Liver (tissue), 9 donors: ENCODE results near the gene ZNF710. TPM values are rescaled to one million over a fixed set of nuclear protein-coding genes. Genes with fewer than 3 reads are reported as not detected.
A peak's percentile ranks its signal among the peaks of the same experiment; 100 is the strongest.

ENCODE experiments used
- DNase-seq: peaks from one replicate; pipeline ENCODE4 v3.0.0-alpha.2; 2017; ENCODE audit warnings: low spot score
- H3K27ac ChIP-seq, 2 donors: one replicate each; pipeline ENCODE4 v1.7.0; 2013; ENCODE audit warnings: inconsistent platforms in 2 of 2, low read length in 2 of 2, control low read depth in 1 of 2, low read depth in 1 of 2, mild to moderate bottlenecking in 1 of 2
- H3K27me3 ChIP-seq, 4 donors: one replicate each; pipeline versions ENCODE4 v1.6.1 to v1.7.0; 2013; ENCODE audit warnings: low read length in 3 of 4, inconsistent platforms in 1 of 4, mild to moderate bottlenecking in 1 of 4, moderate library complexity in 1 of 4; ENCODE audit not compliant: control insufficient read depth in 4 of 4, insufficient read depth in 4 of 4
- H3K36me3 ChIP-seq, 4 donors: one replicate each; pipeline versions ENCODE4 v1.6.1 to v1.7.0; 2013; ENCODE audit warnings: low read length in 3 of 4, mild to moderate bottlenecking in 3 of 4, low read depth in 1 of 4, moderate library complexity in 1 of 4; ENCODE audit not compliant: control insufficient read depth in 4 of 4, insufficient read depth in 3 of 4
- H3K4me1 ChIP-seq, 4 donors: one replicate each; pipeline versions ENCODE4 v1.6.1 to v1.7.0; 2013; ENCODE audit warnings: low read length in 3 of 4, mild to moderate bottlenecking in 3 of 4, moderate library complexity in 1 of 4; ENCODE audit not compliant: control insufficient read depth in 4 of 4, insufficient read depth in 4 of 4
- H3K4me3 ChIP-seq, 3 donors: one replicate each; pipeline versions ENCODE4 v1.6.1 to v1.7.0; 2013; ENCODE audit warnings: low read length in 3 of 3, control low read depth in 1 of 3, low read depth in 1 of 3, mild to moderate bottlenecking in 1 of 3
- H3K9ac ChIP-seq, 2 donors: one replicate each; pipeline ENCODE4 v1.7.0; 2013; ENCODE audit warnings: low read length in 2 of 2, mild to moderate bottlenecking in 2 of 2, moderate library complexity in 2 of 2, control low read depth in 1 of 2, low read depth in 1 of 2
- H3K9me3 ChIP-seq, 4 donors: one replicate each; pipeline versions ENCODE4 v1.6.1 to v1.7.0; 2013; ENCODE audit warnings: low read length in 3 of 4; ENCODE audit not compliant: control insufficient read depth in 4 of 4
- EGR1 ChIP-seq, 2 donors: IDR thresholded peaks; 2 replicates each; pipeline ENCODE4 v1.6.1; 2016 to 2018; ENCODE audit warnings: antibody characterized with exemption in 2 of 2, low read depth in 2 of 2
- FOXA1 ChIP-seq: IDR thresholded peaks from 2 replicates; pipeline ENCODE4 v1.6.1; 2016; ENCODE audit warnings: antibody characterized with exemption
- FOXA2 ChIP-seq: IDR thresholded peaks from 2 replicates; pipeline ENCODE4 v1.6.1; 2016; ENCODE audit warnings: antibody characterized with exemption
- GABPA ChIP-seq, 2 donors: IDR thresholded peaks in 1 of 2; conservative IDR thresholded peaks in 1 of 2; 2 replicates each; pipeline ENCODE4 v1.6.1; 2016; ENCODE audit warnings: antibody characterized with exemption in 2 of 2, mild to moderate bottlenecking in 1 of 2, moderate library complexity in 1 of 2
- HNF4A ChIP-seq, 2 donors: conservative IDR thresholded peaks; 2 replicates each; pipeline ENCODE4 v1.6.1; 2016; ENCODE audit warnings: antibody characterized with exemption in 2 of 2, mild to moderate bottlenecking in 2 of 2
- JUND ChIP-seq, 2 donors: IDR thresholded peaks; 2 replicates each; pipeline ENCODE4 v1.6.1; 2016; ENCODE audit warnings: antibody characterized with exemption in 2 of 2
- NR2F2 ChIP-seq: IDR thresholded peaks from 2 replicates; pipeline ENCODE4 v1.6.1; 2016; ENCODE audit warnings: antibody characterized with exemption
- RAD21 ChIP-seq, 2 donors: IDR thresholded peaks; 2 replicates each; pipeline ENCODE4 v1.6.1; 2016; ENCODE audit warnings: antibody characterized with exemption in 2 of 2, mild to moderate bottlenecking in 2 of 2
- SP1 ChIP-seq: IDR thresholded peaks from 2 replicates; pipeline ENCODE4 v1.6.1; 2018; ENCODE audit warnings: antibody characterized with exemption, mild to moderate bottlenecking
- TAF1 ChIP-seq: conservative IDR thresholded peaks from 2 replicates; pipeline ENCODE4 v1.6.1; 2016; ENCODE audit warnings: antibody characterized with exemption, mild to moderate bottlenecking
- YY1 ChIP-seq: IDR thresholded peaks from 2 replicates; pipeline ENCODE4 v1.6.1; 2016; ENCODE audit warnings: antibody characterized with exemption, mild to moderate bottlenecking
- WGBS: extraction: QIAGEN DNeasy Blood & Tissue Kit; methylation state at CpG from one replicate; pipeline ENCODE4 v1.1.7; 2013; 5-methylcytosine and 5-hydroxymethylcytosine counted together
- polyA plus RNA-seq, 2 donors: library from polyadenylated mRNA; stranded (reverse) in 1 of 2; unstranded in 1 of 2; fragments of 200-250 nt in 1 of 2; fragments of >200 nt in 1 of 2; fragmentation: Nextera tagmentation in 1 of 2; extraction: Ambion mirVana in 1 of 2; gene quantifications; one replicate each; pipeline versions ENCODE4 v1.2.1 to v1.2.3, GENCODE V29; 2013 to 2015
- total RNA-seq, 2 donors: library from RNA; depleted of rRNA; stranded (reverse); fragments of >200 nt; gene quantifications; one replicate each; pipeline ENCODE4 v1.2.3, GENCODE V29; 2014
- TF ChIP-seq, protein P1 (sequence below): IDR thresholded peaks from 2 replicates; pipeline ENCODE4 v1.6.1; 2016; ENCODE audit warnings: antibody characterized with exemption
- TF ChIP-seq, protein P2 (sequence below): IDR thresholded peaks from 2 replicates; pipeline ENCODE4 v1.6.1; 2016; ENCODE audit warnings: antibody characterized with exemption
- TF ChIP-seq, protein P3 (sequence below): IDR thresholded peaks from 2 replicates; pipeline ENCODE4 v1.6.1; 2016; ENCODE audit warnings: antibody characterized with exemption
- TF ChIP-seq, protein P4 (sequence below): IDR thresholded peaks from 2 replicates; pipeline ENCODE4 v1.6.1; 2016; ENCODE audit warnings: antibody characterized with exemption, mild to moderate bottlenecking
- TF ChIP-seq, protein P5 (sequence below): fragments of 150-350 bp; IDR thresholded peaks from 2 replicates; pipeline ENCODE4 v1.5.1; 2017; ENCODE audit warnings: improper control_type of control experiment, low read depth, low read length; ENCODE audit not compliant: missing input control
- donor health status: healthy.
- donor health status: healthy.
- donor health status: healthy.
- donor health status: healthy.
- donor health status: healthy.

Gene ZNF710, protein sequence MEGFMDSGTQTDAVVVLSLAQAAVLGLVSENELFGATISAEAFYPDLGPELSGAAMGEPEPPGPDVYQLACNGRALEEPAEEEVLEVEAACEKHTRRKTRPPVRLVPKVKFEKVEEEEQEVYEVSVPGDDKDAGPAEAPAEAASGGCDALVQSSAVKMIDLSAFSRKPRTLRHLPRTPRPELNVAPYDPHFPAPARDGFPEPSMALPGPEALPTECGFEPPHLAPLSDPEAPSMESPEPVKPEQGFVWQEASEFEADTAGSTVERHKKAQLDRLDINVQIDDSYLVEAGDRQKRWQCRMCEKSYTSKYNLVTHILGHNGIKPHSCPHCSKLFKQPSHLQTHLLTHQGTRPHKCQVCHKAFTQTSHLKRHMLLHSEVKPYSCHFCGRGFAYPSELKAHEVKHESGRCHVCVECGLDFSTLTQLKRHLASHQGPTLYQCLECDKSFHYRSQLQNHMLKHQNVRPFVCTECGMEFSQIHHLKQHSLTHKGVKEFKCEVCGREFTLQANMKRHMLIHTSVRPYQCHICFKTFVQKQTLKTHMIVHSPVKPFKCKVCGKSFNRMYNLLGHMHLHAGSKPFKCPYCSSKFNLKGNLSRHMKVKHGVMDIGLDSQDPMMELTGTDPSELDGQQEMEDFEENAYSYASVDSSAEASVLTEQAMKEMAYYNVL
- 10 to 100 TPM in 1 of 2 donors, 1 to 10 TPM in 1; 5.4 to 15.3 TPM for total RNA-seq
- 1 to 10 TPM; 1.9 to 5.3 TPM for polyA plus RNA-seq

DNA sequence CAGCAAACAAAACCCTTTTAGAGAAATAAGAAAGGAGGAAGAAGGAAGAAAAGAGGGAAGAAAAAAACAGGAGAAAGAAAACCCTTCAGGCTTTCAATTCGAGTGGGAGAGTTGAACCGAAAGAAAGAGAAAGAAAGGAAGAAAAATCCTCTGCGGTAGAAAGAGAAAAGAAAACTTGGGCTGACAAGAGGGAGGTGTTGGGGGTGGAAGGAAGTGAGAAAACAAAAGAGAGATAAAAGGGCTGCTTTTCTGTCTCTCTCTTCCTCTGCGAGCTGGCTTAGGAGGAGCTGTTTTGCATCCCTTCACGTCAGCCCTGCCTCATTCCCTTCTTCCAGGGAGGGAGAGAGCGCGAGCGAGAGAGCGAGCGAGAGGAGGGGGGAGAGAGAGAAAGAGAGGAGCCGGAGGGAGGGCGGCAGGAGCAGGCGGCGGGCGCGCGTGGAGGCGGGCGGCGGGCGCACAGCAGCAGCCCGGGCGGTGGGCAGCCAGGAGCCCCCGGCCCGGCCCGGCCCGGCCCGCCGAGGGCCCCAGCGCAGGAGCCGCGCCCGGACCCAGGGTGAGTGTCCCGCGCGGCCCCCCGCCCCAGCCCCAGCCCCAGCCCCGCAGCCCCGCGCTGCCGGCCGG is at the start of gene ZNF710:
ZNF710 (plus strand) TSS at position 263 of the 621 bp plus-strand sequence. CDS start 65,814 bp downstream, outside the sequence.
- H3K27ac ChIP-seq: peak within 1 kb of the TSS; percentile 80
- H3K36me3 ChIP-seq: no peaks in the 10 kb centered on the region
- peak within 1 kb of the TSS; percentile 4 to 81 for H3K9ac ChIP-seq
- peak; percentile 50 for DNase-seq
- peak within 1 kb of the TSS; percentile 1 to 85 (median 45) for H3K4me3 ChIP-seq
- TF ChIP-seq, protein P1, sequence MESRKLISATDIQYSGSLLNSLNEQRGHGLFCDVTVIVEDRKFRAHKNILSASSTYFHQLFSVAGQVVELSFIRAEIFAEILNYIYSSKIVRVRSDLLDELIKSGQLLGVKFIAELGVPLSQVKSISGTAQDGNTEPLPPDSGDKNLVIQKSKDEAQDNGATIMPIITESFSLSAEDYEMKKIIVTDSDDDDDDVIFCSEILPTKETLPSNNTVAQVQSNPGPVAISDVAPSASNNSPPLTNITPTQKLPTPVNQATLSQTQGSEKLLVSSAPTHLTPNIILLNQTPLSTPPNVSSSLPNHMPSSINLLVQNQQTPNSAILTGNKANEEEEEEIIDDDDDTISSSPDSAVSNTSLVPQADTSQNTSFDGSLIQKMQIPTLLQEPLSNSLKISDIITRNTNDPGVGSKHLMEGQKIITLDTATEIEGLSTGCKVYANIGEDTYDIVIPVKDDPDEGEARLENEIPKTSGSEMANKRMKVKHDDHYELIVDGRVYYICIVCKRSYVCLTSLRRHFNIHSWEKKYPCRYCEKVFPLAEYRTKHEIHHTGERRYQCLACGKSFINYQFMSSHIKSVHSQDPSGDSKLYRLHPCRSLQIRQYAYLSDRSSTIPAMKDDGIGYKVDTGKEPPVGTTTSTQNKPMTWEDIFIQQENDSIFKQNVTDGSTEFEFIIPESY: no peak
- TF ChIP-seq EGR1 (IDR thresholded peaks at IDR 0.05; ENCODE audit: low read depth in 2 of 2): no peak
- TF ChIP-seq RAD21 (IDR thresholded peaks at IDR 0.05): peak in 1 of 2 donors; percentile 28
- H3K27me3 ChIP-seq: no peaks in the 10 kb centered on the region
- H3K9me3 ChIP-seq: no peaks in the 10 kb centered on the region
- WGBS: 1% methylated on average over 42 of the region's 42 CpGs
- H3K4me1 ChIP-seq: peaks cover 7 to 19% (median 13%) of the 10 kb centered on the region in 4 donors

DNA sequence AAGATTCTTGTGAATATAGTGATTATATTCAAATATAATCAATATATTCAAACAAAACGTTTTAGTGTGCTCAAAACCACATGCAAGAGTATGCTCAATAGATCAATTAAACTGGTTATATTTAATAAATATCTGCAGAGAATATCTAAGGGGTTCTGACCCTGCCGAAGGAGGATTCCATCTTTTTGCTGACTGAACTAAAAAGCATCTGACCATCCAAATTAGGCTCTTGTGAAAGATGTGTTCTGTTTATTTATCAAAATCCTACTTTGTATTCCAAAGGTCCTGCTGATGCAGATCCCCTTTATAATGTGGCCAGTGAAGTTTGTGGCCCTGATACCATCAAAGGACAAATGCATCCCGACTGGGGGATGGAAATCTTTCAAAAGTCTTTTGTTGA is 46.6 kb upstream of the ZNF710 start:
- Histone ChIP-seq H3K27me3 (no peaks in the 10 kb centered on the region), H3K9ac (no peak overlapping the region), H3K9me3 (no peaks in the 10 kb centered on the region), H3K27ac (no peak overlapping the region), H3K4me1 (no peaks in the 10 kb centered on the region), H3K4me3 (no peak overlapping the region), H3K36me3 (no peaks in the 10 kb centered on the region)
- no peak for DNase-seq
- WGBS: 41% methylated on average over 3 of the region's 3 CpGs
- no peak for TF ChIP-seq NR2F2
- TF ChIP-seq, protein P2, sequence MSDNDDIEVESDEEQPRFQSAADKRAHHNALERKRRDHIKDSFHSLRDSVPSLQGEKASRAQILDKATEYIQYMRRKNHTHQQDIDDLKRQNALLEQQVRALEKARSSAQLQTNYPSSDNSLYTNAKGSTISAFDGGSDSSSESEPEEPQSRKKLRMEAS: no peak
- no peak for TF ChIP-seq HNF4A (conservative IDR thresholded peaks at IDR 0.05)
- no peak for TF ChIP-seq YY1
- TF ChIP-seq, protein P3, sequence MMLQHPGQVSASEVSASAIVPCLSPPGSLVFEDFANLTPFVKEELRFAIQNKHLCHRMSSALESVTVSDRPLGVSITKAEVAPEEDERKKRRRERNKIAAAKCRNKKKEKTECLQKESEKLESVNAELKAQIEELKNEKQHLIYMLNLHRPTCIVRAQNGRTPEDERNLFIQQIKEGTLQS: no peak
- TF ChIP-seq EGR1 (IDR thresholded peaks at IDR 0.05; ENCODE audit: low read depth in 2 of 2): no peak
- TF ChIP-seq JUND (IDR thresholded peaks at IDR 0.05): no peak
- no peak for TF ChIP-seq RAD21 (IDR thresholded peaks at IDR 0.05)
- TF ChIP-seq FOXA1: no peak
- TF ChIP-seq SP1: no peak
- TF ChIP-seq, protein P1: no peak
- no peak for TF ChIP-seq FOXA2
- TF ChIP-seq, protein P4, sequence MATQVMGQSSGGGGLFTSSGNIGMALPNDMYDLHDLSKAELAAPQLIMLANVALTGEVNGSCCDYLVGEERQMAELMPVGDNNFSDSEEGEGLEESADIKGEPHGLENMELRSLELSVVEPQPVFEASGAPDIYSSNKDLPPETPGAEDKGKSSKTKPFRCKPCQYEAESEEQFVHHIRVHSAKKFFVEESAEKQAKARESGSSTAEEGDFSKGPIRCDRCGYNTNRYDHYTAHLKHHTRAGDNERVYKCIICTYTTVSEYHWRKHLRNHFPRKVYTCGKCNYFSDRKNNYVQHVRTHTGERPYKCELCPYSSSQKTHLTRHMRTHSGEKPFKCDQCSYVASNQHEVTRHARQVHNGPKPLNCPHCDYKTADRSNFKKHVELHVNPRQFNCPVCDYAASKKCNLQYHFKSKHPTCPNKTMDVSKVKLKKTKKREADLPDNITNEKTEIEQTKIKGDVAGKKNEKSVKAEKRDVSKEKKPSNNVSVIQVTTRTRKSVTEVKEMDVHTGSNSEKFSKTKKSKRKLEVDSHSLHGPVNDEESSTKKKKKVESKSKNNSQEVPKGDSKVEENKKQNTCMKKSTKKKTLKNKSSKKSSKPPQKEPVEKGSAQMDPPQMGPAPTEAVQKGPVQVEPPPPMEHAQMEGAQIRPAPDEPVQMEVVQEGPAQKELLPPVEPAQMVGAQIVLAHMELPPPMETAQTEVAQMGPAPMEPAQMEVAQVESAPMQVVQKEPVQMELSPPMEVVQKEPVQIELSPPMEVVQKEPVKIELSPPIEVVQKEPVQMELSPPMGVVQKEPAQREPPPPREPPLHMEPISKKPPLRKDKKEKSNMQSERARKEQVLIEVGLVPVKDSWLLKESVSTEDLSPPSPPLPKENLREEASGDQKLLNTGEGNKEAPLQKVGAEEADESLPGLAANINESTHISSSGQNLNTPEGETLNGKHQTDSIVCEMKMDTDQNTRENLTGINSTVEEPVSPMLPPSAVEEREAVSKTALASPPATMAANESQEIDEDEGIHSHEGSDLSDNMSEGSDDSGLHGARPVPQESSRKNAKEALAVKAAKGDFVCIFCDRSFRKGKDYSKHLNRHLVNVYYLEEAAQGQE: no peak
- TF ChIP-seq TAF1: no peak
- TF ChIP-seq GABPA (IDR thresholded peaks at IDR 0.05 in 1 of 2, conservative IDR thresholded peaks at IDR 0.05 in 1 of 2): no peak
- TF ChIP-seq, protein P5, sequence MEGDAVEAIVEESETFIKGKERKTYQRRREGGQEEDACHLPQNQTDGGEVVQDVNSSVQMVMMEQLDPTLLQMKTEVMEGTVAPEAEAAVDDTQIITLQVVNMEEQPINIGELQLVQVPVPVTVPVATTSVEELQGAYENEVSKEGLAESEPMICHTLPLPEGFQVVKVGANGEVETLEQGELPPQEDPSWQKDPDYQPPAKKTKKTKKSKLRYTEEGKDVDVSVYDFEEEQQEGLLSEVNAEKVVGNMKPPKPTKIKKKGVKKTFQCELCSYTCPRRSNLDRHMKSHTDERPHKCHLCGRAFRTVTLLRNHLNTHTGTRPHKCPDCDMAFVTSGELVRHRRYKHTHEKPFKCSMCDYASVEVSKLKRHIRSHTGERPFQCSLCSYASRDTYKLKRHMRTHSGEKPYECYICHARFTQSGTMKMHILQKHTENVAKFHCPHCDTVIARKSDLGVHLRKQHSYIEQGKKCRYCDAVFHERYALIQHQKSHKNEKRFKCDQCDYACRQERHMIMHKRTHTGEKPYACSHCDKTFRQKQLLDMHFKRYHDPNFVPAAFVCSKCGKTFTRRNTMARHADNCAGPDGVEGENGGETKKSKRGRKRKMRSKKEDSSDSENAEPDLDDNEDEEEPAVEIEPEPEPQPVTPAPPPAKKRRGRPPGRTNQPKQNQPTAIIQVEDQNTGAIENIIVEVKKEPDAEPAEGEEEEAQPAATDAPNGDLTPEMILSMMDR: no peak
